Right hindlimb (tissue), 1 donor: ENCODE measurements around the gene ILDR1.
"Not testable (repeated sequence)": the region's sequence is repeated elsewhere in the genome, so short reads cannot be mapped to it uniquely, and the experiment has no call there.

Experiments
- DNase-seq: peaks from one replicate; pipeline ENCODE4 v3.0.0-alpha.2; 2018

Gene ILDR1

DNA sequence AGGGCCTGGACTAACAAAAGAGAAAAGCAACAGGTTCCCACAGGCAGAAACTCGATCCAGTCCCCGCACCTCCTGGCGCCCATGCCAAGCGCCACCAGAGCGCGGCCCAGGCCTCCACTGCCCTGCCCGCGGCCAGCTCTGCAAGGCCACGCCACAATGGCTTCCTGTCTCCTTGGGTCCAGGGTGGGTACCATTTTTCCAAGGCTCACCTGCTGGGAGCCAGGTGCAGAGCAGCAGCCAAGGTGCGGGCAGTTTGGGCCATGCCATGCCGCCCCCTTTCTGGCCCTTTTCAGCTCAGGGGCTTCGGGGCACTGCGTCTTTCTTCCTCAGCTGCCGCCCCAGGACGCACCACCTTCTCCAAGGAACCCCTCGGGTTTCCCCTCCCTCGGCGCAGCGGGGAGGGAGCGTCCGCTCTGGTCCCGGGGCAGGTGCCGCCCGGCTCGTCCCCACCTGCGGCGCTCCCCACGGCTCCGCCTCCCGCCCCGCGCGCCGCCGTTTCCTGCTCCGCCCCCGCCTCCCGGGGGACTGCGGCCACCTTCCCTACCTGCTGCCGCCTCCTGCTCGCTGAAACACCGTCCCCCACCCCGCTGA lies at the start of gene ILDR1:
TSS of gene ILDR1 (minus strand) at position 437 of the 591 bp plus-strand sequence. CDS start at position 267, 170 bp downstream.
- no peak for DNase-seq

GRCh38 chr3:122067588-122068240 lies 45.7 kb upstream of the ILDR1 start:
- DNase-seq, result no peak

- no peak for DNase-seq
These were observed 45.1 kb upstream of the ILDR1 start for GRCh38 chr3:122067214-122067550.

DNA sequence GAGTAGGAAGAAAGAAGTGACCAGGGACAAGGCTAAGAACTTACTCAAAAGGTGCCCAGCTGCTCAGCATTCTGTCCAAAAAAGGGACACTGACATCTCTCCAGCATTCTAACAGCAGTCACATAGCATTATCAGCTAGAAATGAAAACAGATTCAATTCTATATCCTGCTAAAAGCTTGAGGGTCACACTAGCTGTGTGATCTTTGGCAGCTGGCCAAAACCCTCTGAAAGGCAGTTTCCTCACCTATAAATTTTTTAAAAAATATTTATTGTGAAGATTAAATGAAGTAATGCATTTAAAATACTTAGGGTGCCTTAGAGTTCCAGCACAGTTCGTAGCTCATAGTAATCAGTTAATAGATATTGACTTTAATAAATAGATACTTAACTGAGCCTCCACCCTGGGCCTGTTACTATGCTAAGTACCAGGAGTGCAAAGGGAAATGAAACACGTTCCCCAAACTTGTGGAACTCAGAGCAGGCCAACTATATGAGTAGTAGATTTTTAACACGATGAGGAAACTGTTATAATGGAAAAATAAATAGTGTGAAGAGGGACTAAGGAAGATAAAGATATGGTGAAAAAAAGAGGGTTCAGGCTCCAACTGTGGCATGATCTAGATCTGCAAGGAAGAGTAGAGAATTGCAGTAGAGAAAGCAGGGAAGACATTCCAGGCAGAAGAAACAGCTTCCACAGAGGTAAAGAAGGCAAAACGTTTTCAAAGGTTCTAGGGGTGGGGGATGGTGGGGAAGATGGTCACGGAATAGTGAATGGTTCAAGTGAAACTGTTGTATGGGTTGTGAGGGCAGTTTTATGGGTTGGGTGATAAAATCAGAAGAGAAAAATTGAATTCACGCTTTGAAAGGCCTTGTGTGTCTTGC lies 44.5 kb upstream of the ILDR1 start:
- DNase-seq, result no peak

DNA sequence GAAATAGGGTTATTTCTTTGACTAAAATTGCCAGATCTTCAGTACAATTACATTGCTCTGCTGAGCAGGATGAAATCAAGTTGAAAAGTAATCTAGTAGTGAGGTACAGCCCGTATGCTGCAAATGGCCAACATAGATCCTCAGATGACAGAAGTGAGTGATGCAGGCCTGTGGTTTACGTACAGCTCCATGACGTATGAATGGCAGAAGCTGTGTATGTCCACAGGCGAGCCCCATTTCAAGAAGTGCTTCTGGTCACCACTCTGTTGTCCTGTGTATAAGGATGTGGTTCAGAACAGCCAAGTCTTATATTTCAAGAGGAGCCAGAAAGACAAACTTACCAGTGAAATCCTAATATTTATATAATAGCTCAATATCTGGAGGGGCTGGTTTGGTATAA lies 42.3 kb upstream of the ILDR1 start:
- DNase-seq, result no peak

DNA sequence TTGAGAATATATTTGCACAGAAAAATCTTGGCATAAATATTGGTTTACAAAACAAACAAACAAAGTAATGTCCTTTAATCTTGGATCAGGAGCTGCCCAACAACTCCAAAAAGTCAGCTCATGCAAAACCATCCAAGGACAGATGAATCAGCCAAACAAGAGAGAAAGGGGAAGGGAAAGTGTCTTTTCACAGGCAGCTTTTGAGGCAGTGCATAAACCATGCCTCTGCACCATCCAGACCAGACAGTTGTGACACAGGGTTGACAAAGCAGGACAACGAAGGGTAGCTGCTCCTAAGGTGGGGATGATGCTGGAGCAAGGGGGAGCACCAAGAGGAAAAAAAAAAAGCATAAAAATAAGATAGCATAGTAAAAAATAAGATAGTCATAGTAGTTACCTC lies 41.9 kb upstream of the ILDR1 start:
- DNase-seq, result no peak

GRCh38 chr3:122060040-122060698 lies 38.1 kb upstream of the ILDR1 start:
- no peak for DNase-seq

DNA sequence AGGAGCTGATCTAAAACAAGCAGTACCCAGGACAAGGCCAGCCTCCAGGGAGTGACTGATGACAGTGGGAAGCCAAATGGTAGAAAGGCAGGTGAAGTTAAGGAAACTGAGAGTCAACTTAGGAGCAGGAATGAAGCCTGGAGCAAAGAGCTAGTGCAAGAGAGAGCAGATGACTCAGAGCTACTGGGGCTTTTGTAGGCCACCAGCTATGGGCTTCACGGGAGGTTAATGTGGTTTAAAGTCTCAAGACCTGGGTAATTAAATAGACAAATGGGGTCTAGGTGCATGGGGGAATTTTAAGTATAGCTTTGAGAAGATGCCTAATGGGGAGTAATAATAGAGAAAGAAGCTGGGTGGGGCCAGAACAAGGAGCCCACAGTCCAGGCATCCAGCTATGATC lies 36.2 kb upstream of the ILDR1 start:
- no peak for DNase-seq

- DNase-seq, result no peak
These were observed 35.6 kb upstream of the ILDR1 start for GRCh38 chr3:122057671-122058070.

- no peak for DNase-seq
These were observed 33.2 kb upstream of the ILDR1 start, which contains the start of gene CD86 for GRCh38 chr3:122055215-122055614. TSS of gene CD86 (plus strand) at chr3:122055362. CDS start at chr3:122055490, 128 bp downstream.

GRCh38 chr3:122052968-122053367 lies 30.9 kb upstream of the ILDR1 start:
- no peak for DNase-seq

- DNase-seq, result not testable (repeated sequence)
These were observed 25.7 kb upstream of the ILDR1 start for GRCh38 chr3:122047773-122048172.

- DNase-seq, result not testable (repeated sequence)
These were observed 25.2 kb upstream of the ILDR1 start for GRCh38 chr3:122047296-122047695.

DNA sequence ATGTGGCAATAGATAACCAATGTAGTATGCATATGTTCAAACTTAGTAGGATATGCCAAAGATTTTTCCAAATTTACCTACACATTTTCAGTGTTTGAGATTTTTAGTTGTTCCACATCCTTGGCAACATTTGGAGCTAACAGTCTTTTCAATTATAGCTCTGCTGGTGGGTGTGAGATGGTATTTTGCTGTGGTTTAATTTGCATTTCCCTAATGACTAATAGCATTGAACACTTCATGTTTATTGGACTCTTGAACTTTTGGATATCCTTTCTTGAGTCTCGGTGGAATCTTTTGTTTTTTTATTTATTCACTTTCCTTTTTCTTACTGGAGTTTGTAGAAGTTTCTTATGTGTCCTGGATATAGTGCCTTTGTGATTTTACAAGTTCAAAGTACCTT lies 11.0 kb upstream of the ILDR1 start:
- DNase-seq, result no peak

DNA sequence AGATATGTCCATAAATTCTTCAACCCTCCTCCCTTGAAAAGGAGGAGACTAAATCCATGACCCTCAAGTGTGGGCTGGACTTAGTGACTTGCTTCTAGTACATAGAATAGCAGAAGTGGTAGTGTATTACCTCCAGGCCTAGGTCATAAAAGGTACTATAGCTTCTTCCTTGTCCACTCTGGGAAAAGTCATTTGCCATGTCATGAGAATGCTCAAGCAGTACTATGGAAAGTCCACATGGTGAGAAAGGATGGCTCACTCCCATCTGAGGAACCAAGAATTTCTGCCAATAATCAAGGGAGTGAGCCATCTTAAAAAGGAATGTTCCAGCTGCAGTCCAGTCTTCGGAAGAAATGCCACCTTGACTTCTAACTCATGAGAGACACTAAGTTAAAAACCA lies 10.5 kb upstream of the ILDR1 start:
- no peak for DNase-seq

- no peak for DNase-seq
These were observed 9.0 kb upstream of the ILDR1 start for GRCh38 chr3:122031123-122031468.

DNA sequence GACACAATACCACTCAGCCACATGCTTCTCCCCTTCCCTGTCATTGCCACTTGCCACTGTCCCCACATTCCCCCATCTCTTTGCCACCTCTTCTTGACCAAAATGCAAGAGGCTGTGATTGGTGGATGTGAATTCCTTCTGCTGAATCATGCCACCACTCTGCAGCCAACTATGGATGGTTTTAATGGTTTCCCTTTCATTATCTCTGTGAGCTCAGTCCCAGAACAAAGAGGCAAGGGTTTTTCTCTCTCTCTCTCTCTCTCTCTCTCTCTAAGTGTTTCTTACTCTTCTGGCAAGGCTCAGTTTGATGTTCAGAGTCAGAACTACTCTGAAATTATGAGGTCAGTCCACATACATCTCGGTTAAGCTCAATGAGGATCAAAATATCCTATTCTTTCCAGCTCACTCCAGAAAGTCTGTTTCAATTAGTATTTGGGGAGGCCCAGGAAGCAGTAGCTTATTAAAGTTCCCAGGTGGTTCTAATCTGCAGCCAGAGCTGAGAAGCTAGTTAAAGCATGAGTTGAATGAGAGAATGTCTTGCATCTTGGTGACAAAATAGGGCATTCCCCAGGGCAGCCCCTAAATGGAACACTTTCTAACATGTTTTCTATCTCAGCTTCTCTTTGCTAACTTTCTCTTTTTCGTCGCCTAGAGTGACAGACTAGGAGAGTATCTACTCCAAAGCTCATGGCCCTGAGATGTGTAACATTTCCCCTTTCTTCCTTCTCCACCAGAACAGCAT lies 8.5 kb upstream of the ILDR1 start:
- no peak for DNase-seq

- DNase-seq, result no peak
These were observed 3.2 kb upstream of the ILDR1 start for GRCh38 chr3:122025296-122025695.

- DNase-seq, result no peak
These were observed 2.8 kb upstream of the ILDR1 start for GRCh38 chr3:122024800-122025199.

DNA sequence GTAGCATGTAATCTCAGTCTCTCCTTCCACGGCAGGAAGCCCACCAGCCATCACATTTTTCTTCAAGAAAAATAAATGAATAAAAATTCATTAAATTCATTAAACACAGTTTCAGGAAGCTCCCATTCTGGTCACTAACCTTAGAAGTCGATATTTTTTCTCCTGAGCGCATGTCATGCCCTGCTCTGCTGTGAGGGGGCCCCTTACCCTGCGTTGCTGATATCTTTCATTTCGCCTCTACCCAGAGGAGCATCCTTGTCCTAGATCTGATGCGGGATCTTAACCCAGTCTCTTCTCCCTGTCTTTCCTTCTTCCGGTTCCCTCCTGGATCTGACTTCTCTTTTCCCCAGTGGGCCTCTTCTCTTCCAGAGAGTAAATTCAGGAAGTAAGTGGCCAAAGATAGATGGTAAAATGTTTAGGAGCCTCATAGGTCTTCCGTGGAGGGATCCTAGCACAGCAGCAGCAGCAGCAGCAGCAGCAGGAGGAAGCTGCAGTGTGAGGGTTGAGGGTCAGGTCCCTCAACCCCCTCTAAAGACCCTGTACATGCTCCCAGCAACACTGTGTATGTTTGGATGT lies 1.4 kb upstream of the ILDR1 start:
- no peak for DNase-seq

GRCh38 chr3:122021037-122021436 lies 1.0 kb downstream of the ILDR1 start:
- no peak for DNase-seq

- no peak for DNase-seq
These were observed 2.6 kb downstream of the ILDR1 start for GRCh38 chr3:122019493-122019892.
